SW480 (cell line): ENCODE measurements around the gene KCNK4.

Source experiments
- DNase-seq: peaks from one replicate; pipeline ENCODE4 v3.0.0-alpha.2; 2016; ENCODE audit warnings: low spot score

Gene KCNK4

DNA sequence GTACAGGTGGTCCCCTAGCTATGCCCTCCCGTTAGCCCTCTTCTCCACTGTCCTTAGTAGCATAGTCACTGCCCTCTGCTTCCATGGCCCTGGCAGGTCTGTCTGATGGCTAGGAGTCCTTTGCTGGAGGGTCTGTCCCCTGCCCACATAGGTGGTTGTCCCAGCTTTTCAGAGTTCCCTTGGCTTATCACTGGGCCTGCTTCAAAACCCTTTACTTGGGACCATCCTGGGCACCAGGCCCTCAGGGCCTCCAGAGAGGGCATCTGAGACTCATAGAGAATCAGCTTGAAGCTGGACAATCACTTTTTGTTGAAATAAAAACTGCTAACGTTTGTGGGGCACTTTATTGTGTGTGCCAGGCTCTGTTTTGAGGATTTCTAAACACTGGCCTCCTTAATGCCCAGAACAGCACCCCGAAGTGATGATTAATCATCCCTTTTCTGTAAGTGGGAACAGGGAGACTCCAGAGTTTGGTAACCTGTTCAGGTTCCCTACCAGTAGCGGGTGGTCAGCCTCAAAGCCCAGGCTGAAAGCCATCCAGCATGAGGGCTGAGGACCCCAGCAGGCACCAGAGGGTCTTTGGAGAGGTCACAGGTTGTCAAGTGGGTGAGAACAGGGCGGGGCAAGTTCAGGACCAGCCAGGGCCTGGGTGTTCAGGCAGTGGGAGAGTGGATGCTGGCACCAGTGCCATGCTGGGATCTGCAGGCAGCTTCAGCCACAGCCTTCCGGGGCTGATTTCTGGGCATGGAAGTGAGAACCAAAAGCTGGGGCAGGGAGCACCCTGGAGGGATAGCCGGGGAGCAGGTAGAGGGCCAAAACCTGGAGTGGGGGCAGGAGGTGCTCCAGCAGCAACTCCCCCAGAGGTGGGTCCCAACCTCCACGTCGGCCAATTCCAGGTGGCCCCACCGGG is 495 bp upstream of the KCNK4 start:
- DNase-seq: no peak

GRCh38 chr11:64291752-64292459 is 804 bp downstream of the KCNK4 start:
- no peak for DNase-seq

DNA sequence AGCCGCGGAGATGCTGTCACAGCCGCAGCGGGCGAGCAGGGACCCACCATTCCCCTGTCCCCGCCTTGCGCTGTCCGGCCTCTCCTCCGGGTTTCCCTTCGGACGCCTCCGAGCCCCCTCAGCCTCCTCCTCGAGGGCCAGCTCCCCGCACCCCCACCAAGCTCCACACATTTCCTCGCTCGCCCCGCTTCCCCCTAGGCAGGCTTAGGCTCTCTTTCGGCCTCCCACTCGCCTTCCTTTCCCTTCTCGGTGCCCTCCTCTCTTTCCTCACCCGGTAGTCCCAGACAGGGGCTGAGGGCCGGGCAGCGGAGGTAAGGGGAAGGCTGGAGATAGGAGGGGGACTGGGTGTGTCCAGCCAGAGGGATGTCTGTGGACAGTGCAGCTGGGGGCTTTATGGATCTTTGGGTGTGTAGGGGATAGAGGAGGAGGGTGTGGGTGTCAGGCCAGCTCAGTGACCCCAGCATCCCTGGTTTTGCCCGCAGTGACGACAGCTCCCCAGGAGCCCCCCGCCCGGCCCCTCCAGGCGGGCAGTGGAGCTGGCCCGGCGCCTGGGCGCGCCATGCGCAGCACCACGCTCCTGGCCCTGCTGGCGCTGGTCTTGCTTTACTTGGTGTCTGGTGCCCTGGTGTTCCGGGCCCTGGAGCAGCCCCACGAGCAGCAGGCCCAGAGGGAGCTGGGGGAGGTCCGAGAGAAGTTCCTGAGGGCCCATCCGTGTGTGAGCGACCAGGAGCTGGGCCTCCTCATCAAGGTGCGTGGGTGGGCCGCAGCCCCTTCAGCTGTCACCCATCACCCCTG is 1.6 kb downstream of the KCNK4 start:
- no peak for DNase-seq

- no peak for DNase-seq
These were observed 3.7 kb downstream of the KCNK4 start for GRCh38 chr11:64294774-64295173.

DNA sequence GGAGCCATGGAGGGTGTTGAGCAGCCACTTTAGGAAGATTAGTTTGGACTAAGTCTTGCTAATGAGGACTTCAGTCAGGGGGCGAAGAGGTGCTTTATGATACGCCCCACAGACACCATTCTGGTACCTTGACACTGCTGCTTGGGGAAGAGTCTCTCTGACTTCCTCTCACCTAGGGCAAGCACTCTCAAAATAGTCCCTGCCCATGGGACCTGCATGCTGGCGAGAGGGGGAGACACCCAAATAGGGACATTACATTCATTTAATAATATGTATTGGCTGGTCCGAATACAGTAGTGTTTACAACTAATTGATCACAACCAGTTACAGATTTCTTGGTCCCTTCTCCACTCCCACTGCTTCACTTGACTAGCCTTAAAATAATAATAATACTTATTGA is 4.7 kb downstream of the KCNK4 start:
- no peak for DNase-seq

GRCh38 chr11:64296236-64296635 is 5.1 kb downstream of the KCNK4 start:
- no peak for DNase-seq

DNA sequence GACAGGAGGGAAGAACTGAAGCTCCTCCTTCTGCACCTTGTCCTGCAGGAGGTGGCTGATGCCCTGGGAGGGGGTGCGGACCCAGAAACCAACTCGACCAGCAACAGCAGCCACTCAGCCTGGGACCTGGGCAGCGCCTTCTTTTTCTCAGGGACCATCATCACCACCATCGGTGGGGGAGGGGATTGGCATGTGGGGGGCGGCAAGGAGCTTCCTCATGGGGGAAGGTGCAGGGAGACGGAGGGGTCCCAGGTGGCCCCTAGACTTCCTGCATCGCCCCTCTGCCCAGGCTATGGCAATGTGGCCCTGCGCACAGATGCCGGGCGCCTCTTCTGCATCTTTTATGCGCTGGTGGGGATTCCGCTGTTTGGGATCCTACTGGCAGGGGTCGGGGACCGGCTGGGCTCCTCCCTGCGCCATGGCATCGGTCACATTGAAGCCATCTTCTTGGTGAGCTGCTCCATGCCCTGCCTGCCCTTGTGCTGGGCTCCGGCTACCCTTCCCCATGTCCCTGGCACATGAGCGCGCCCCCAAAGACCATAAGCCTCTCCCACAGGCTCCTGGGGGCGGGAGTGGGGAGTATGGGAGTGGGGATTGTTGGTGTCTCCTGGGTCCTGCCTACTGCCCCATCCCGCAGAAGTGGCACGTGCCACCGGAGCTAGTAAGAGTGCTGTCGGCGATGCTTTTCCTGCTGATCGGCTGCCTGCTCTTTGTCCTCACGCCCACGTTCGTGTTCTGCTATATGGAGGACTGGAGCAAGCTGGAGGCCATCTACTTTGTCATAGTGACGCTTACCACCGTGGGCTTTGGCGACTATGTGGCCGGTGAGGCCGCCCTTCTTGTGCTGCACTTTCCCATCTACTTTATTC is 6.0 kb downstream of the KCNK4 start:
- DNase-seq: no peak

GRCh38 chr11:64297699-64298358 is 6.7 kb downstream of the KCNK4 start:
- no peak for DNase-seq

DNA sequence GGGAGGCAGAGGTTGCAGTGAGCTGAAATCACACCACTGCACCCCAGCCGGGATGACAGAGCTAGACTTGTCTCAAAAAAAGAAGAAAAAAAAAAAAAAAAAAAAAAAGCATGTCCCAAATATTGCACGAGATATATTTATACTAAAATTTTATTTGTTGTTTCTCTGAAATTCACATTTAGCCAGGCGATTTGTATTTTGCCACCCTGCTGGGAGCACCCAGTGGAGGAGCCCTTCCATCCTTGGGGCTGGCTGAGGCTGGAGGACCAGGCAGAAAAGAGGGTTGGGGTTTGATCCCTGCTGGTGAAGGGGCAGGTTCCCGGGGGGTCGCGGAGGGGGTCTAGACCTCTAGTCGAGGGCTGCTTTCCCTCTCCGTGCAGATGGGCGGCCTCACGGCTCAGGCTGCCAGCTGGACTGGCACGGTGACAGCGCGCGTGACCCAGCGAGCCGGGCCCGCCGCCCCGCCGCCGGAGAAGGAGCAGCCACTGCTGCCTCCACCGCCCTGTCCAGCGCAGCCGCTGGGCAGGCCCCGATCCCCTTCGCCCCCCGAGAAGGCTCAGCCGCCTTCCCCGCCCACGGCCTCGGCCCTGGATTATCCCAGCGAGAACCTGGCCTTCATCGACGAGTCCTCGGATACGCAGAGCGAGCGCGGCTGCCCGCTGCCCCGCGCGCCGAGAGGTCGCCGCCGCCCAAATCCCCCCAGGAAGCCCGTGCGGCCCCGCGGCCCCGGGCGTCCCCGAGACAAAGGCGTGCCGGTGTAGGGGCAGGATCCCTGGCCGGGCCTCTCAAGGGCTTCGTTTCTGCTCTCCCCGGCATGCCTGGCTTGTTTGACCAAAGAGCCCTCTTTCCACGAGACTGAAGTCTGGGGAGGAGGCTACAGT is 8.1 kb downstream of the KCNK4 start:
- DNase-seq: no peak

DNA sequence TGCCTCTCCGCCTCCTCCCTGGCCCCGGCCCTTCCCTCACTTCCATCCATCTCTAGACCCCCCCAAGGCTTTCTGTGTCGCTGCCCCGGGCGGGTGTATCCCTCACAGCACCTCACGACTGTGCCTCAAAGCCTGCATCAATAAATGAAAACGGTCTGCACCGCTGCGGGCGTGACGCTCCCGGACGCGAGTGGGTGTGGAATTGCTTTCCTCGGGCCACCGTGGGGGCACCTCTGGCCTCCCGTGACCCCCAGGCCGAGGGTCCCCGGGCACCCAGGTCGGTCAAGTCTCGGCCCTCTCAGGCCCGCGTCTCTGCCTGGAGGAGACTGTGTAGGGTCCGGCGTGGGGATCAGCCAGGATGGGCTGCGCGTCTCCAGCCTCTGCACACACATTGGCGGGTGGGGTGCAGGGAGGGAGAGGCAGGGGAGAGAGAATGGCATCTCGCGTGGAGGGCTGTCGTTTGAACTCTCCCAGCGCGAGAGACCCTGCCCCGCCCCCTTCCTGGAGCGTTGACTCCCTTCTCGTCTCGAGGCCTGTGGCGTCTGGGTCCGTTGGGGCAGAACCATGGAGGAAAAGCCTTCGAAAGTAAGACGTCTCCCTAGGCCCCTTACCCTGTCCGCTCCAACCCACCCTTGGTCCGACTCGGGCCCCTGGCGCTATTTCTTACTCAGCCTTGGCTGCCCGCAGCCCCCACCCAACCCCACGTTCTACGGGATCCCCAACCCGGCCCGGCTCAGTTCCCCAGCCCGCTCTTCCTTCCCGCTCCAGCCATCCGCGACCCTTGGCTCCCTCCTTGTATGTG is 8.9 kb downstream of the KCNK4 start, which contains the start of gene CATSPERZ:
Gene CATSPERZ, plus strand, starts transcription at position 512 of the 802 bp plus-strand sequence. Its CDS starts 53 bp downstream, at position 565.
- no peak for DNase-seq

DNA sequence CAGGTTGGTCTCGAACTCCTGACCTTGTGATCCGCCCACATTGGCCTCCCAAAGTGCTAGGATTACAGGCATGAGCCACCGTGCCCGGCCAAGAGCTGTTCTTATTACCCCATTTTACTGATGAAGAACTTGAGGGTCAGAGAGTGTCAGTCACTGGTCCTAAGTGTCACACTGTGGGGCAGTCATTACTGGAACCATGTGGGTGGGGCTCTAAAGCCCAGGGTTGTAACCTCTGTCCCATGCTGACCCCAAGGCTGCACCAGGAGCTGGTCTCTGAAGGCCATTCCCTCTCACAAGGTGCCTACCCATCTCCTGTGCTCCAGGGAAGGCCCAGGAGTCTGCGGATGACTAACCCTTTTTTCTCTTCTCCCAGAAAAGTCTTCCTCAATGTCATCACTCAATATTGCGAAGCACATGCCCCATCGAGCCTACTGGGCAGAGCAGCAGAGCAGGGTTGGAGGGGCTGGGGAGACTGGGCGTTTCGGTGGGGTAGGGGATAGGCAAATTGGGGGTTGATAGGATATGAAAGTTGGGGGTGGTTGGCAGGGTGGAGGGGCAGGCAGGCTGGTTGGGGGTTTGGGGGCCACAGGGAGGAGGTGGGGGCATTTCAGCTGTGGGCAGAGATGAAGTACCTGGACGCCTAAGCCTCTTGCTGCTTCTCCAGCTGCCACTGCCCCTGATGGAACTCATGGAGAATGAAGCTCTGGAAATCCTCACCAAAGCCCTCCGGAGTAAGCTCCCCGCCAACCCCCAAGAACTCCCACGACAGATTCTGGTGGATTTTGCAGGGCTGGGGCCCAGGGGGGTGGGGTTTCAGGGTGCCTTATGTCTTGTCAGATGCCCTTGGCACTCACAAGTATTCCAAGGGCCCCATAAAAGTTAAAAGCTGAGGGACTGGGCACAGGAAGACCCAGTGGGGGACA is 12.3 kb downstream of the KCNK4 start:
- DNase-seq: no peak

GRCh38 chr11:64304032-64304315 is 12.9 kb downstream of the KCNK4 start:
- no peak for DNase-seq

DNA sequence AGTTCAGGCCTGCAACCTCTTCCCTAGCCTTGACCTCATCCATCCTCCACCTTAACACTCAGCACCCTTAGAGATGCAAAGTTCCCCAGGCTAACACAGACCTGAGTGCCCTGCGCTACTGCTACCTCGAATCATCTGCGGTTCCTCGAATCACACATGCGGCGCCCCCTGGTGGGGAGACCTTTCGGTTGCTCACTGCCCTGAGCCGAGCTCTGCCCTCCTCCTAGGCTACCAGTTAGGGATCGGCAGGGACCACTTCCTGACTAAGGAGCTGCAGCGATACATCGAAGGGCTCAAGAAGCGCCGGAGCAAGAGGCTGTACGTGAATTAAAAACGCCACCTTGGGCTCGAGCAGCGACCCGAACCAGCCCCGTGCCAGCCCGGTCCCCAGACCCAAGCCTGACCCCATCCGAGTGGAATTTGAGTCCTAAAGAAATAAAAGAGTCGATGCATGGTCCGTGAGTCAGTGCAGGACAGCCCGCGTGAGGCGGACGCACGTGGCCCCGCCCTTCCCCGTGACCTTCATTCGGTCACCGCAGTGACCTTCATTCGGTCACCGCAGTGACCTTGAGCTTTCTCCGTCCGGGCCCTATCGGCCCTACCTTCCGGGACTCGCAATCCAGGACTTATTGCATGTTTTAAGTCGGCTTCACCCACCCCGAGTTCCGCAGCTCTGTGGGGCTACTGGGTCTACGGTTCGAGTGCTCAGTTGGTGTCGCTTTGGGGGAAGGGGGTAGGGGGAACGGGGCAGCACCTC is 13.4 kb downstream of the KCNK4 start:
- DNase-seq: peak; percentile 93

- DNase-seq: peak; percentile 99
These were observed 14.1 kb downstream of the KCNK4 start, which contains the start of gene ESRRA for GRCh38 chr11:64305075-64305690. Gene ESRRA (plus strand): TSS chr11:64305524. CDS start chr11:64307180, 1,656 bp downstream.

DNA sequence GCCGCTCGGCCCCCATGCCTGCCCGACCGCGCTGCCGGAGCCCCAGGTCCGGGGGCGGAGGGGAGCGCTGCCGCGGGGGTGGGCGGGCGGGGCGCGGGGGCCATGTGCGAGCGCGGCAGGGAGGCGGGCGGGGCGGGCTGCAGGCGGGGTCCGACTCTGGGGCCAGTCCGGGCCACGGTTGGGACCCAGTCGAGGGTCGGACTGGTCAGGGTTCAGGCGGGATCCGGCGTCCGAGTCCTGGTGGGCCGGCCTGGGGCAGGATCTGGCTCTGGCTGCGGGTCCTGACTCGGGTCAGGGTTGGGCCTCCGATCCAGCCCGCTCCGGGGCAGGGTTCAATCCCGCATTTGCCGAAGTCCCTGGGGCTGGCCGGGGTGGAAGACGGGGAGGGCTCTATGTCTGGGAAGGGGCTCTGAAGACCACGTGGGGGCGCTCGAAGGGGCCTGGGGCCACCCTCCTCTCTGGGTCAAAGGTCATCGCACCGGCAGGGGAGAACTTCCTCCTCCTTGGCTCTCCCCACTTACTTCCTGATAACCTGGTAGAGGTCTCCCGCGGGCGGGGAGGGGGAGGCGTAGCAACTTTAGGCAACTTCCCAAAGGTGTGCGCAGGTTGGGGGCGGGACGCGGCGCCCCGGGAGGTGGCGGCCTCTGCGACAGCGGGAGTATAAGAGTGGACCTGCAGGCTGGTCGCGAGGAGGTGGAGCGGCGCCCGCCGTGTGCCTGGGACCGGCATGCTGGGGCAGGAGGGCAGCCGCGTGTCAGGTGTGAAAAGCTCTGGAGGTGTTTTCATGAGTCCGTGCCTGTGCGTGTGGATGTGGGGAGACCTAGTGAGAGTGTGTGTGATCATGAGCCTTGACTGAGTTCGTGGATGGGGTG is 14.8 kb downstream of the KCNK4 start:
- peak; percentile 74 for DNase-seq

DNA sequence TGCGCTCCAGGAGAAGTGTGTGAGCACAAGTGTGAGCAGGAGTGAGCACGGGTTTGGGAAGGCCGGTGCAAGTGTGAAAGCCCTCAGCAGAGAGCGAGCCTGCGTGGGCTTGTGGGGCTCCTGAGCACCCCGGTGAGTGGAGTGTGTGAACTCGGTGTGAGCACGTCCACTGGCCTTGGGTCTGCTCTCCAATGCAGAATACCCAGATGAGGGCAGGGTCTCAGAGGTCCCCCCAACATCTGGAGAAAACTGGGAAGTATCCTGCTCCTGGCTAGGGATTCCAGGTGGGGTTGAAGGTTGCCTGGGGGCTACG is 15.4 kb downstream of the KCNK4 start:
- DNase-seq: no peak
